ENCODE data around the gene CLASP1. TPM values are rescaled to one million over a fixed set of nuclear protein-coding genes. Genes with fewer than 3 reads are reported as not detected.
"Not testable (repeated sequence)": the region's sequence is repeated elsewhere in the genome, so short reads cannot be mapped to it uniquely, and the experiment has no call there.

Gene CLASP1
- total and polyA plus RNA-seq, 2 donors = 11.6 to 18.4 TPM

- 96% methylated on average over 12 of the region's 12 CpGs for WGBS
- Histone ChIP-seq H3K4me3 (ENCODE audit: low read length in 2 of 2) (no peak overlapping the region), H3K9me3 (ENCODE audit: control insufficient read depth in 2 of 2, insufficient read depth in 1 of 2, low read length in 1 of 2) (peaks cover 3 to 14% of the 10 kb centered on the region in 2 donors), H3K27me3 (ENCODE audit: control insufficient read depth in 2 of 2, insufficient read depth in 1 of 2, low read length in 1 of 2) (no peaks in the 10 kb centered on the region), H3K36me3 (ENCODE audit: control insufficient read depth in 2 of 2, insufficient read depth in 2 of 2, low read length in 1 of 2) (no peaks in the 10 kb centered on the region), H3K4me1 (ENCODE audit: control insufficient read depth in 2 of 2, insufficient read depth in 2 of 2, low read length in 2 of 2) (no peaks in the 10 kb centered on the region), H3K27ac (ENCODE audit: low read depth in 1 of 2, low read length in 1 of 2) (no peak overlapping the region)
- no peak for DNase-seq (ENCODE audit: low read depth in 6 of 9, low spot score in 9 of 9)
These were observed 350.8 kb downstream of the CLASP1 start for GRCh38 chr2:121298476-121298875.

- not testable (repeated sequence) for H3K4me3 ChIP-seq (ENCODE audit: low read length in 2 of 2); H3K27me3 ChIP-seq (ENCODE audit: control insufficient read depth in 2 of 2, insufficient read depth in 1 of 2, low read length in 1 of 2); H3K27ac ChIP-seq (ENCODE audit: low read depth in 1 of 2, low read length in 1 of 2); DNase-seq (ENCODE audit: low read depth in 6 of 9, low spot score in 9 of 9); H3K36me3 ChIP-seq (ENCODE audit: control insufficient read depth in 2 of 2, insufficient read depth in 2 of 2, low read length in 1 of 2); H3K4me1 ChIP-seq (ENCODE audit: control insufficient read depth in 2 of 2, insufficient read depth in 2 of 2, low read length in 2 of 2)
- 96% methylated on average over 5 of the region's 5 CpGs for WGBS
- H3K9me3 ChIP-seq (ENCODE audit: control insufficient read depth in 2 of 2, insufficient read depth in 1 of 2, low read length in 1 of 2) = peaks cover 3 to 14% of the 10 kb centered on the region in 2 donors
These were observed 351.4 kb downstream of the CLASP1 start for GRCh38 chr2:121297866-121298265.

GRCh38 chr2:121297217-121297830, 351.9 kb downstream of the CLASP1 start:
- Histone ChIP-seq H3K4me1 (ENCODE audit: control insufficient read depth in 2 of 2, insufficient read depth in 2 of 2, low read length in 2 of 2) (no peaks in the 10 kb centered on the region), H3K36me3 (ENCODE audit: control insufficient read depth in 2 of 2, insufficient read depth in 2 of 2, low read length in 1 of 2) (no peaks in the 10 kb centered on the region), H3K27ac (ENCODE audit: low read depth in 1 of 2, low read length in 1 of 2) (no peak overlapping the region), H3K4me3 (ENCODE audit: low read length in 2 of 2) (no peak overlapping the region), H3K9me3 (ENCODE audit: control insufficient read depth in 2 of 2, insufficient read depth in 1 of 2, low read length in 1 of 2) (peaks cover 3 to 14% of the 10 kb centered on the region in 2 donors), H3K27me3 (ENCODE audit: control insufficient read depth in 2 of 2, insufficient read depth in 1 of 2, low read length in 1 of 2) (no peaks in the 10 kb centered on the region)
- no peak for DNase-seq (ENCODE audit: low read depth in 6 of 9, low spot score in 9 of 9)
- WGBS = 63% methylated on average over 9 of the region's 9 CpGs

GRCh38 chr2:121295911-121296650, 353.2 kb downstream of the CLASP1 start:
- H3K36me3 ChIP-seq (ENCODE audit: control insufficient read depth in 2 of 2, insufficient read depth in 2 of 2, low read length in 1 of 2) = no peaks in the 10 kb centered on the region
- WGBS = 96% methylated on average over 7 of the region's 7 CpGs
- H3K4me1 ChIP-seq (ENCODE audit: control insufficient read depth in 2 of 2, insufficient read depth in 2 of 2, low read length in 2 of 2) = no peaks in the 10 kb centered on the region
- H3K27ac ChIP-seq (ENCODE audit: low read depth in 1 of 2, low read length in 1 of 2) = no peak overlapping the region
- DNase-seq (ENCODE audit: low read depth in 6 of 9, low spot score in 9 of 9) = no peak
- H3K9me3 ChIP-seq (ENCODE audit: control insufficient read depth in 2 of 2, insufficient read depth in 1 of 2, low read length in 1 of 2) = peaks cover 3 to 14% of the 10 kb centered on the region in 2 donors
- H3K4me3 ChIP-seq (ENCODE audit: low read length in 2 of 2) = no peak overlapping the region
- no peaks in the 10 kb centered on the region for H3K27me3 ChIP-seq (ENCODE audit: control insufficient read depth in 2 of 2, insufficient read depth in 1 of 2, low read length in 1 of 2)

GRCh38 chr2:121294881-121295840, 354.1 kb downstream of the CLASP1 start:
- DNase-seq (ENCODE audit: low read depth in 6 of 9, low spot score in 9 of 9) = no peak
- Histone ChIP-seq H3K36me3 (ENCODE audit: control insufficient read depth in 2 of 2, insufficient read depth in 2 of 2, low read length in 1 of 2) (no peaks in the 10 kb centered on the region), H3K9me3 (ENCODE audit: control insufficient read depth in 2 of 2, insufficient read depth in 1 of 2, low read length in 1 of 2) (peaks cover 3 to 14% of the 10 kb centered on the region in 2 donors), H3K27me3 (ENCODE audit: control insufficient read depth in 2 of 2, insufficient read depth in 1 of 2, low read length in 1 of 2) (no peaks in the 10 kb centered on the region), H3K4me1 (ENCODE audit: control insufficient read depth in 2 of 2, insufficient read depth in 2 of 2, low read length in 2 of 2) (no peaks in the 10 kb centered on the region), H3K4me3 (ENCODE audit: low read length in 2 of 2) (no peak overlapping the region), H3K27ac (ENCODE audit: low read depth in 1 of 2, low read length in 1 of 2) (no peak overlapping the region)
- 93% methylated on average over 9 of the region's 9 CpGs for WGBS

- H3K4me1 ChIP-seq (ENCODE audit: control insufficient read depth in 2 of 2, insufficient read depth in 2 of 2, low read length in 2 of 2) = no peaks in the 10 kb centered on the region
These were observed 355.6 kb downstream of the CLASP1 start for GRCh38 chr2:121293450-121294325.

GRCh38 chr2:121291251-121291580, 358.0 kb downstream of the CLASP1 start:
- H3K4me1 ChIP-seq (ENCODE audit: control insufficient read depth in 2 of 2, insufficient read depth in 2 of 2, low read length in 2 of 2) = no peaks in the 10 kb centered on the region
- H3K9me3 ChIP-seq (ENCODE audit: control insufficient read depth in 2 of 2, insufficient read depth in 1 of 2, low read length in 1 of 2) = peaks cover 3 to 10% of the 10 kb centered on the region in 2 donors
- no peaks in the 10 kb centered on the region for H3K36me3 ChIP-seq (ENCODE audit: control insufficient read depth in 2 of 2, insufficient read depth in 2 of 2, low read length in 1 of 2)
- DNase-seq (ENCODE audit: low read depth in 6 of 9, low spot score in 9 of 9) = no peak
- no peak overlapping the region for H3K4me3 ChIP-seq (ENCODE audit: low read length in 2 of 2)
- peaks cover 0 to 10% of the 10 kb centered on the region in 2 donors for H3K27me3 ChIP-seq (ENCODE audit: control insufficient read depth in 2 of 2, insufficient read depth in 1 of 2, low read length in 1 of 2)
- 97% methylated on average over 5 of the region's 5 CpGs for WGBS
- no peak overlapping the region for H3K27ac ChIP-seq (ENCODE audit: low read depth in 1 of 2, low read length in 1 of 2)

More at GRCh38 chr2:121293450-121294325, 355.6 kb downstream of the CLASP1 start:
- Histone ChIP-seq H3K4me3 (ENCODE audit: low read length in 2 of 2) (no peak overlapping the region), H3K27ac (ENCODE audit: low read depth in 1 of 2, low read length in 1 of 2) (no peak overlapping the region), H3K27me3 (ENCODE audit: control insufficient read depth in 2 of 2, insufficient read depth in 1 of 2, low read length in 1 of 2) (no peaks in the 10 kb centered on the region), H3K36me3 (ENCODE audit: control insufficient read depth in 2 of 2, insufficient read depth in 2 of 2, low read length in 1 of 2) (no peaks in the 10 kb centered on the region), H3K9me3 (ENCODE audit: control insufficient read depth in 2 of 2, insufficient read depth in 1 of 2, low read length in 1 of 2) (peaks cover 3 to 14% of the 10 kb centered on the region in 2 donors)
- 89% methylated on average over 14 of the region's 14 CpGs for WGBS
- no peak for DNase-seq (ENCODE audit: low read depth in 6 of 9, low spot score in 9 of 9)

- H3K9me3 ChIP-seq (ENCODE audit: control insufficient read depth in 2 of 2, insufficient read depth in 1 of 2, low read length in 1 of 2) = no peaks in the 10 kb centered on the region
- 94% methylated on average over 5 of the region's 5 CpGs for WGBS
These were observed 360.0 kb downstream of the CLASP1 start for GRCh38 chr2:121289271-121289670.

More at GRCh38 chr2:121289271-121289670, 360.0 kb downstream of the CLASP1 start:
- H3K4me3 ChIP-seq (ENCODE audit: low read length in 2 of 2) = no peak overlapping the region
- no peak for DNase-seq (ENCODE audit: low read depth in 6 of 9, low spot score in 9 of 9)
- peaks cover 0 to 4% of the 10 kb centered on the region in 2 donors for H3K4me1 ChIP-seq (ENCODE audit: control insufficient read depth in 2 of 2, insufficient read depth in 2 of 2, low read length in 2 of 2)
- peaks cover 12 to 28% of the 10 kb centered on the region in 2 donors for H3K27me3 ChIP-seq (ENCODE audit: control insufficient read depth in 2 of 2, insufficient read depth in 1 of 2, low read length in 1 of 2)
- no peak overlapping the region for H3K27ac ChIP-seq (ENCODE audit: low read depth in 1 of 2, low read length in 1 of 2)
- H3K36me3 ChIP-seq (ENCODE audit: control insufficient read depth in 2 of 2, insufficient read depth in 2 of 2, low read length in 1 of 2) = no peaks in the 10 kb centered on the region

All from thymus (tissue), 11 donors.